Naive thymus-derived CD4-positive, alpha-beta T cell (primary cell): ENCODE results near the gene H2BW2. TPM values are rescaled to one million over a fixed set of nuclear protein-coding genes. Genes with fewer than 3 reads are reported as not detected.
"Not testable (repeated sequence)": the region's sequence is repeated elsewhere in the genome, so short reads cannot be mapped to it uniquely, and the experiment has no call there.

Source experiments
- ATAC-seq: fragments of 150-1000 bp; cut with Tn5 transposase; 2 replicates; pipeline ENCODE4 v1.10.0; 2021; ENCODE audit warnings: mild to moderate bottlenecking, moderate library complexity
- CTCF ChIA-PET: fragments of 350-600 bp; sonication (Branson Sonifier 250); formaldehyde crosslinking; loops from one replicate; lab custom pipeline; 2021; ENCODE audit warnings: antibody characterized with exemption; lab: Charles Lee
- POLR2A ChIA-PET: fragments of 350-600 bp; sonication (Branson Sonifier 250); formaldehyde crosslinking; loops from one replicate; lab custom pipeline; 2021; ENCODE audit warnings: antibody characterized with exemption, inconsistent platforms; lab: Charles Lee
- DNase-seq, 9 donors: peaks; one replicate each; pipeline versions ENCODE4 v3.0.0 to v3.0.0-alpha.2; 2020 to 2022; ENCODE audit warnings: mixed read lengths in 1 of 9
- H3K27ac ChIP-seq: one replicate; pipeline ENCODE4 v1.7.0; 2013; ENCODE audit warnings: mild to moderate bottlenecking, low read depth, low read length, moderate library complexity
- H3K27me3 ChIP-seq, 2 donors: one replicate each; pipeline ENCODE4 v1.7.0; 2013; ENCODE audit warnings: low read length in 2 of 2, mild to moderate bottlenecking in 2 of 2, moderate library complexity in 2 of 2; ENCODE audit not compliant: control insufficient read depth in 2 of 2, insufficient read depth in 2 of 2
- H3K36me3 ChIP-seq, 3 experiments: 1 replicate in 2 of 3; 2 replicates in 1 of 3; pipeline ENCODE4 v1.7.0; 2013; ENCODE audit warnings: low read length in 3 of 3, mild to moderate bottlenecking in 3 of 3, moderate library complexity in 1 of 3; ENCODE audit not compliant: insufficient read depth in 3 of 3, control insufficient read depth in 2 of 3
- H3K4me1 ChIP-seq, 2 donors: one replicate each; pipeline ENCODE4 v1.7.0; 2013; ENCODE audit warnings: low read length in 2 of 2, mild to moderate bottlenecking in 2 of 2, moderate library complexity in 1 of 2; ENCODE audit not compliant: control insufficient read depth in 2 of 2, insufficient read depth in 2 of 2
- H3K4me3 ChIP-seq: 2 replicates; pipeline ENCODE4 v1.7.0; 2013; ENCODE audit warnings: mild to moderate bottlenecking, low read length
- H3K9me3 ChIP-seq, 3 experiments: 1 replicate in 2 of 3; 2 replicates in 1 of 3; pipeline ENCODE4 v1.7.0; 2013; ENCODE audit warnings: low read length in 3 of 3; ENCODE audit not compliant: control insufficient read depth in 2 of 3
- H3K27ac Mint-ChIP-seq, 9 donors: one replicate each; pipeline ENCODE4 v1.8.0; 2020 to 2022; ENCODE audit warnings: mixed read lengths in 9 of 9, mild to moderate bottlenecking in 8 of 9, moderate library complexity in 5 of 9, inconsistent platforms in 2 of 9
- H3K27me3 Mint-ChIP-seq, 5 donors: one replicate each; pipeline ENCODE4 v1.8.0; 2021 to 2022; ENCODE audit warnings: mixed read lengths in 5 of 5, mild to moderate bottlenecking in 1 of 5
- H3K36me3 Mint-ChIP-seq, 5 donors: one replicate each; pipeline ENCODE4 v1.8.0; 2020 to 2022; ENCODE audit warnings: mixed read lengths in 5 of 5, mild to moderate bottlenecking in 3 of 5, inconsistent platforms in 1 of 5
- H3K4me1 Mint-ChIP-seq, 7 donors: one replicate each; pipeline ENCODE4 v1.8.0; 2020 to 2022; ENCODE audit warnings: mixed read lengths in 7 of 7, mild to moderate bottlenecking in 3 of 7, inconsistent platforms in 1 of 7
- H3K4me3 Mint-ChIP-seq, 10 donors: one replicate each; pipeline ENCODE4 v1.8.0; 2020 to 2022; ENCODE audit warnings: mild to moderate bottlenecking in 10 of 10, mixed read lengths in 10 of 10, moderate library complexity in 6 of 10, inconsistent platforms in 2 of 10
- H3K9me3 Mint-ChIP-seq, 11 donors: one replicate each; pipeline ENCODE4 v1.8.0; 2020 to 2022; ENCODE audit warnings: mixed read lengths in 11 of 11, mild to moderate bottlenecking in 4 of 11, inconsistent platforms in 1 of 11, moderate library complexity in 1 of 11
- intact Hi-C, 2 donors: fragments of 100-400 bp; cut with micrococcal nuclease; formaldehyde crosslinking; loops; one replicate each; pipeline ENCODE4 v1.15.1; 2023
- polyA plus RNA-seq, 2 donors: library from polyadenylated mRNA; unstranded; fragments of 300-500 nt; fragmentation: Illumina TruSeq; gene quantifications; one replicate each; pipeline ENCODE4 v1.2.3, GENCODE V29; 2021
- total RNA-seq, 6 experiments: library from RNA in 5 of 6; stranded (reverse) in 5 of 6; gene quantifications; 1 replicate in 5 of 6; 2 replicates in 1 of 6; pipeline ENCODE4 v1.2.3 and lab custom pipeline; 2021 to 2026

The H2BW2 gene
- total and polyA plus RNA-seq, 7 experiments from 2014 or later: not detected

DNA sequence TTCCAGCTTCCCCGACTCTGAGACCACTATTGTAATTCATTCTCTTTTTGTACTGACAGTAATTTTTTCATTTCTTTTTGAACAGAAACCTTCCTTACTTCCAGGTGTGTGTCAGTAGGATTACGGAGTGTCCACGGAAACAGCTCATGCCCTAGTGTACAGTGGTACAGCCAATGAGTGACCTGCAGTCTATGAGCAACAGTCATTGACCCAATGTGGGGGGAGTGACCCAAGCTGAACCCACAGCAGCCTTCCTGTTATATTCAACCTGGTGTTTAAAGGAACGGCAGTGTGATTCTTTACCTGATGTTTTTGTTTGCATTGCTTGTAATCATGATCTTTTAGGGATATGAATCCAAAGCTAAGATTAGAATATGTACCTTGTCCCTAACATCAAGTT, 1.2 kb downstream of the H2BW2 start:
- no peak overlapping the region for H3K4me3 Mint-ChIP-seq
- ATAC-seq (no peak), DNase-seq (no peak)
- intact Hi-C loops: no loop called here
- H3K27ac ChIP-seq: no peak overlapping the region
- no peaks in the 10 kb centered on the region for H3K27me3 ChIP-seq
- no peaks in the 10 kb centered on the region for H3K4me1 Mint-ChIP-seq
- no peaks in the 10 kb centered on the region for H3K9me3 ChIP-seq
- no peak overlapping the region for H3K4me3 ChIP-seq
- ChIA-PET CTCF (no interaction called here), POLR2A (no interaction called here)
- no peaks in the 10 kb centered on the region for H3K36me3 Mint-ChIP-seq
- no peak overlapping the region for H3K27ac Mint-ChIP-seq
- H3K9me3 Mint-ChIP-seq: no peaks in the 10 kb centered on the region
- H3K36me3 ChIP-seq: no peaks in the 10 kb centered on the region
- H3K27me3 Mint-ChIP-seq: peaks cover 0 to 21% (median 15%) of the 10 kb centered on the region in 5 donors
- no peaks in the 10 kb centered on the region for H3K4me1 ChIP-seq

DNA sequence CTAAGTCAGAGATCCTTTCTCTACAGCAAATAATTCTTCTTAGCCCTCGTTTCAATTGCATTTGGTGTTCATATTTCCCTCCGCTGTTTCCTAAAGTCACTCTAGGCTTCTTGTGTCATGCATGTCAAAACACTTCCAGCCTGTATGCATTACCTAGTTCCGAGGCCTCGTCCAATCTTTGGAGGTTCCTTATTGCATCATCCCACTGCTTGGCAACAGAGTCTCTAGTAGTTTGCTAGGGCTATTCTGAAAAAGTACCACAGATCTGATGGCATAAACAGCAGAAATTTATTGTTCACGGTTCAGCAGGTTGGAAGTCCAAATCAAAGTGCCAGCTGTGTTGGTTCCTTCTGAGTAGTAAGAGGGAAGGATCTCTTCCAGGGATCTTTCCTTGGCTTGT, 5.9 kb downstream of the H2BW2 start:
- Histone ChIP-seq H3K36me3 (no peaks in the 10 kb centered on the region), H3K9me3 (no peaks in the 10 kb centered on the region), H3K27ac (no peak overlapping the region), H3K4me3 (no peak overlapping the region), H3K4me1 (no peaks in the 10 kb centered on the region), H3K27me3 (no peaks in the 10 kb centered on the region)
- no peaks in the 10 kb centered on the region for H3K36me3 Mint-ChIP-seq
- ChIA-PET CTCF (no interaction called here), POLR2A (no interaction called here)
- intact Hi-C loops: no loop called here
- H3K27me3 Mint-ChIP-seq: peaks cover 0 to 15% (median 14%) of the 10 kb centered on the region in 5 donors
- H3K4me3 Mint-ChIP-seq: no peak overlapping the region
- DNase-seq (no peak), ATAC-seq (no peak)
- H3K4me1 Mint-ChIP-seq: no peaks in the 10 kb centered on the region
- H3K9me3 Mint-ChIP-seq: no peaks in the 10 kb centered on the region
- no peak overlapping the region for H3K27ac Mint-ChIP-seq

DNA sequence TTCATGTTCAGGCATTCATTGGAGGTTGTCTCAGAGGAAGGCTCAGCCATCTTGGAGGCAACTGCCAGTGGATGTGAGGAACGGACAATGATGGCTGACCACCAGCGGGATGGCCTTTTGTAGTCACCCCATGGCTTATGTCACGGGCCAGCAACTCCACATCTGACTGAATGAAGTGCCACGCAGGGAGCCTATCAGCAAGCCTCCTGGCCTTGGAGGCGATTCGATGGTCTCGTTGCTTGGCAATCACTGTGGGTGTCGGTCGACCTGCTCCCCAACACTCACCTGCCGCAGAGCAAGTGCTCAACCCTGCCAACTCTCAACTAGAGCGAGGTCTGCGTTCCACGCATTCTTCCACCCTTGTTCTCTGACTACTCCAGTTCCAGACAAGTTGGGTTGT, 7.4 kb downstream of the H2BW2 start:
- Mint-ChIP-seq H3K4me3 (no peak overlapping the region), H3K9me3 (no peaks in the 10 kb centered on the region), H3K27ac (no peak overlapping the region), H3K27me3 (peaks cover 0 to 15% (median 14%) of the 10 kb centered on the region in 5 donors), H3K36me3 (no peaks in the 10 kb centered on the region), H3K4me1 (no peaks in the 10 kb centered on the region)
- no peak overlapping the region for H3K4me3 ChIP-seq
- no peak overlapping the region for H3K27ac ChIP-seq
- H3K36me3 ChIP-seq: no peaks in the 10 kb centered on the region
- DNase-seq (no peak), ATAC-seq (no peak)
- POLR2A ChIA-PET: no interaction called here
- no peaks in the 10 kb centered on the region for H3K27me3 ChIP-seq
- CTCF ChIA-PET: no interaction called here
- H3K9me3 ChIP-seq: no peaks in the 10 kb centered on the region
- H3K4me1 ChIP-seq: no peaks in the 10 kb centered on the region
- intact Hi-C loops: no loop called here

DNA sequence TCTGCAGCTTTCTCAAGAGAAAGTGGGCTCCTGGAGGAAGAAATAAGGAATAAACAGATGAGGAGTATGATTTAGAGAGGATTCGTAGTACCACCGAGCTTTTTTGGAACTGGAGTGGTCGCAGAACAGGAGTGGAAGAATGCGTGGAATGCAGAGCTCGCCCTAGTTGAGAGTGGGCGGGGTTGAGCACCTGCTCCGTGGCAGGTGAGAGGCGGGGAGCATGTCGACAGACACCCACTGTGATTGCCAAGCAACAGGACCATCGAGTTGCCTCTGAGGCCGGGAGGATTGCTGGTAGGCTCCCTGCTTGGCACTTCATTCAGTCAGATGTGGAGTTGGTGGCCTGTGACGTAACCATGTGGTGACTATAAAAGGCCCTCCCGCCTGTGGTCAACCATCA, 15.2 kb downstream of the H2BW2 start:
- POLR2A ChIA-PET, H3K9me3 Mint-ChIP-seq, H3K27me3 ChIP-seq, H3K36me3 ChIP-seq, H3K27me3 Mint-ChIP-seq, H3K4me3 ChIP-seq, DNase-seq, intact Hi-C loops, H3K4me3 Mint-ChIP-seq, H3K27ac ChIP-seq, H3K27ac Mint-ChIP-seq, H3K4me1 Mint-ChIP-seq, ATAC-seq, CTCF ChIA-PET, H3K36me3 Mint-ChIP-seq, H3K4me1 ChIP-seq, H3K9me3 ChIP-seq: not testable (repeated sequence)

DNA sequence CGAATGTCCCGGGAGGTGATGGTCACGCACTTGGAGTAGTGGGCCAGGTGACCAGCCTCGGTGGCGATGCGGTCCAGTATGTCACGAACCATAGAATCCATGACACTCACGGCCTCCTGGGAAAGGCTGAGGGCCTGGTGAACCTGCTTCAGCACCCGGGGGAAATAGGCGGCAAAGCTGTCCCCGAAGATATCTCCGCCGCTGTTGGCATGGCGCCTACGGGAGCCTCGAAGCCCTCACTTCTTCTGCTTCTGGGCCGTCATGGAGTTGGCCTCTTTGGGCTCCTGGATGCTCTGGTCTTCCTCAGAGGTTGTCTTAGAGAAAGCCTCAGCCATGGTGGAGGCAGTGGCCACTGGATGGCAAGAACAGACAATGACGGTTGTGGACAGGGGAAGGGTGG, 22.9 kb downstream of the H2BW2 start:
- H3K4me1 Mint-ChIP-seq, H3K9me3 Mint-ChIP-seq, H3K27me3 ChIP-seq, H3K27ac Mint-ChIP-seq, H3K4me3 ChIP-seq, H3K9me3 ChIP-seq, POLR2A ChIA-PET, CTCF ChIA-PET, ATAC-seq, DNase-seq, H3K36me3 ChIP-seq, intact Hi-C loops, H3K27me3 Mint-ChIP-seq, H3K4me3 Mint-ChIP-seq, H3K4me1 ChIP-seq, H3K36me3 Mint-ChIP-seq, H3K27ac ChIP-seq: not testable (repeated sequence)

DNA sequence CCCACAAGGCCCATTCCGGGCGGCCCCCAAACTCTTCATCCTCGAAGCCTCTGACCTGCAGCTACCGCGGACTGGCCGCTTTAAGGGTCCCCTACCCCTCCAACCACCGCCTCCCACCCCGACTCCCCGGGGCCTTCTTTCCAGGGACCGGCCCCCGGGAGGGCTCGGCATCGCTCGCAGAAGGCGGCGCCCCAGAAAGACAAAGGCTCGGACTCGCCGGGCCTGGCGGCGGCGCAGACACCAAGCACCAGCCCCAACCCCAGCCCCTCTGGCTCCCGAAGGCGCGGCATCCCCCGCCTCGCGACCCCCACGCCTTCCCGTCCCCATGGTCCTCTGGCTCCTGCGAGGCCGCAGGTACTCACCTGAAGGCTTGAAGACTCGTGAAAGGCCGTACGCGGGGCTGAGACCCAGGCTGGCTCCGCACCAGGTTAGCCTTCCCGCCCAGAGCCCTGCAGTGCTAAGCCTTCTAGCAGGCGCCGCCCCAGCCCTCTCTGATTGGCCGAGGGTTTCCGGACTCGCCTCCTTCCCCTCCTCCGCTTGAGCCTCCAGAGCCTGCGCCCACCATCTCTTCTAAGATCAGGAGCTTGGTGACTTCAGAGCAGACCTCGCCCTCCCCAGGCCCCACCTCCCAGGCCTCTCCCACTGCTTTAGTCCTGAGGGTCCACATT, 36.2 kb downstream of the H2BW2 start, which contains the start of gene TMSB15C:
TMSB15C (minus strand) TSS at position 459 of the 668 bp plus-strand sequence.
- H3K36me3 Mint-ChIP-seq, POLR2A ChIA-PET, H3K4me1 ChIP-seq, intact Hi-C loops, H3K27me3 ChIP-seq, CTCF ChIA-PET, H3K4me3 Mint-ChIP-seq, DNase-seq, H3K9me3 ChIP-seq, H3K36me3 ChIP-seq, H3K9me3 Mint-ChIP-seq, H3K4me3 ChIP-seq, H3K4me1 Mint-ChIP-seq, H3K27ac ChIP-seq, H3K27ac Mint-ChIP-seq, H3K27me3 Mint-ChIP-seq: not testable (repeated sequence)
- ATAC-seq: peak; percentile 99

DNA sequence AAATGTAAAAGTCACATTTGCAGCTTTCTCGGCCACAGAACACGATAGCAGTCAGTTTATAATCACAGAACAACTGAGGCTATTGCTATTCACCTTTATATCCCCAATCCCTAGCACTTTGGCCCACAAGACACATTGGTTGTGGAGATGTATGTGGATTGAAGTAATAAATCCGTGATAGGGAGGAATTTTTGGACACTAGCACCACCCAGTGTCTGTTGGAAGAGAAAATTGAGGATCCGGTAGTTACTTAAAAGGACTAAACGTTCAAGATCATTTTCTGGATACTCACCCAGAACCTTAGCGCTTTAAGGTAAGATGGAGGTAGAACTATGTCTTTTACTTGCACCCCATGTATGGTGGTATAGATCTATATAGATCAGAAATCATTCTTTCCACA, 38.1 kb downstream of the H2BW2 start:
- intact Hi-C loops, H3K4me1 ChIP-seq, H3K4me3 Mint-ChIP-seq, H3K9me3 ChIP-seq, DNase-seq, H3K36me3 ChIP-seq, H3K4me1 Mint-ChIP-seq, H3K4me3 ChIP-seq, H3K27ac ChIP-seq, H3K9me3 Mint-ChIP-seq, H3K27ac Mint-ChIP-seq, CTCF ChIA-PET, H3K27me3 ChIP-seq, H3K36me3 Mint-ChIP-seq, H3K27me3 Mint-ChIP-seq, ATAC-seq, POLR2A ChIA-PET: not testable (repeated sequence)
